ENCODE measurements around the gene ETFDH.
A peak's percentile ranks its signal among the peaks of the same experiment; 100 is the strongest.

ETFDH gene

GRCh38 chr4:158670975-158671664 lies 976 bp upstream of the ETFDH start:
- Histone ChIP-seq H3K27ac (ENCODE audit: low read length) (peak overlapping the region; percentile 94), H3K27me3 (ENCODE audit: low read depth, low read length) (no peaks in the 10 kb centered on the region), H4K20me1 (ENCODE audit: insufficient read depth, low read length) (peaks cover 27% of the 10 kb centered on the region), H3K9ac (ENCODE audit: low read length) (peak overlapping the region; percentile 99), H3K79me2 (ENCODE audit: low read length) (peaks cover 63% of the 10 kb centered on the region), H3K4me1 (ENCODE audit: low read length) (peaks cover 21% of the 10 kb centered on the region), H3K4me3 (ENCODE audit: low read length) (peak overlapping the region; percentile 82), H3K4me2 (ENCODE audit: low read length) (peak overlapping the region; percentile 88), H3K36me3 (replicated peaks; ENCODE audit: low read depth, low read length) (peaks cover 23% of the 10 kb centered on the region), H2AFZ (ENCODE audit: low read depth, low read length) (peak overlapping the region; percentile 71), H3K9me3 (ENCODE audit: insufficient read depth, low read length) (no peaks in the 10 kb centered on the region)
- TF ChIP-seq CTCF (IDR thresholded peaks at IDR 0.05; ENCODE audit: low read depth, low read length), result no peak
- TF ChIP-seq EZH2phosphoT487 (IDR thresholded peaks at IDR 0.05; ENCODE audit: low read depth), result no peak

GRCh38 chr4:158671665-158671914 lies 506 bp upstream of the ETFDH start, which contains the start of gene C4orf46:
C4orf46 (minus strand) TSS chr4:158671887; CDS start chr4:158671801, 86 bp downstream.
- peak within 1 kb of the TSS; percentile 92 for H3K4me2 ChIP-seq (ENCODE audit: low read length)
- TF ChIP-seq CTCF (IDR thresholded peaks at IDR 0.05; ENCODE audit: low read depth, low read length), result no peak
- TF ChIP-seq EZH2phosphoT487 (IDR thresholded peaks at IDR 0.05; ENCODE audit: low read depth), result no peak
- H4K20me1 ChIP-seq (ENCODE audit: insufficient read depth, low read length), result peaks cover 27% of the 10 kb centered on the region
- no peaks in the 10 kb centered on the region for H3K9me3 ChIP-seq (ENCODE audit: insufficient read depth, low read length)
- H3K79me2 ChIP-seq (ENCODE audit: low read length), result peaks cover 62% of the 10 kb centered on the region
- H3K9ac ChIP-seq (ENCODE audit: low read length), result peak within 1 kb of the TSS; percentile 99
- peaks cover 21% of the 10 kb centered on the region for H3K4me1 ChIP-seq (ENCODE audit: low read length)
- H2AFZ ChIP-seq (ENCODE audit: low read depth, low read length), result peak within 1 kb of the TSS; percentile 96
- H3K36me3 ChIP-seq (replicated peaks; ENCODE audit: low read depth, low read length), result peaks cover 18% of the 10 kb centered on the region
- H3K4me3 ChIP-seq (ENCODE audit: low read length), result peak within 1 kb of the TSS; percentile 82
- no peaks in the 10 kb centered on the region for H3K27me3 ChIP-seq (ENCODE audit: low read depth, low read length)
- H3K27ac ChIP-seq (ENCODE audit: low read length), result peak within 1 kb of the TSS; percentile 94

- Histone ChIP-seq H3K27me3 (ENCODE audit: low read depth, low read length) (no peaks in the 10 kb centered on the region), H2AFZ (ENCODE audit: low read depth, low read length) (no peak overlapping the region), H3K27ac (ENCODE audit: low read length) (no peak overlapping the region), H3K9ac (ENCODE audit: low read length) (no peak overlapping the region), H3K36me3 (replicated peaks; ENCODE audit: low read depth, low read length) (peaks cover 3% of the 10 kb centered on the region), H3K9me3 (ENCODE audit: insufficient read depth, low read length) (no peaks in the 10 kb centered on the region), H3K4me3 (ENCODE audit: low read length) (no peak overlapping the region), H3K4me2 (ENCODE audit: low read length) (no peak overlapping the region; the same call in 1 of the 2 replicates), H3K4me1 (ENCODE audit: low read length) (peaks cover 21% of the 10 kb centered on the region), H3K79me2 (ENCODE audit: low read length) (peaks cover 42% of the 10 kb centered on the region), H4K20me1 (ENCODE audit: insufficient read depth, low read length) (peaks cover 21% of the 10 kb centered on the region)
- TF ChIP-seq CTCF (IDR thresholded peaks at IDR 0.05; ENCODE audit: low read depth, low read length), result no peak
- TF ChIP-seq EZH2phosphoT487 (IDR thresholded peaks at IDR 0.05; ENCODE audit: low read depth), result no peak
Observed at GRCh38 chr4:158673633-158674032, 1.5 kb downstream of the ETFDH start.

- no peaks in the 10 kb centered on the region for H3K27me3 ChIP-seq (ENCODE audit: low read depth, low read length)
- no peaks in the 10 kb centered on the region for H3K9me3 ChIP-seq (ENCODE audit: insufficient read depth, low read length)
- H3K27ac ChIP-seq (ENCODE audit: low read length), result no peak overlapping the region
- TF ChIP-seq EZH2phosphoT487 (IDR thresholded peaks at IDR 0.05; ENCODE audit: low read depth) (no peak), CTCF (IDR thresholded peaks at IDR 0.05; ENCODE audit: low read depth, low read length) (no peak)
- H4K20me1 ChIP-seq (ENCODE audit: insufficient read depth, low read length), result no peaks in the 10 kb centered on the region
- H3K4me2 ChIP-seq (ENCODE audit: low read length), result no peak overlapping the region
- H3K9ac ChIP-seq (ENCODE audit: low read length), result no peak overlapping the region
- no peaks in the 10 kb centered on the region for H3K36me3 ChIP-seq (replicated peaks; ENCODE audit: low read depth, low read length)
- H2AFZ ChIP-seq (ENCODE audit: low read depth, low read length), result no peak overlapping the region
- no peak overlapping the region for H3K4me3 ChIP-seq (ENCODE audit: low read length)
- H3K79me2 ChIP-seq (ENCODE audit: low read length), result peaks cover 17% of the 10 kb centered on the region
- peaks cover 5% of the 10 kb centered on the region; the same call in 1 of the 2 replicates for H3K4me1 ChIP-seq (ENCODE audit: low read length)
Observed at GRCh38 chr4:158676076-158676475, 4.0 kb downstream of the ETFDH start.

All from OCI-LY3 (cell line).